Sigmoid colon (tissue), 7 donors: ENCODE measurements around the gene PRELID2. TPM values are rescaled to one million over a fixed set of nuclear protein-coding genes. Genes with fewer than 3 reads are reported as not detected.

ENCODE experiments used
- DNase-seq: peaks from one replicate; pipeline ENCODE4 v3.0.0-alpha.2; 2019
- H3K27ac ChIP-seq, 4 donors: fragments of 200-600 bp; sonication (generic); one replicate each; pipeline ENCODE4 v1.5.1; 2016 to 2019; ENCODE audit warnings: mild to moderate bottlenecking in 1 of 4
- H3K27me3 ChIP-seq, 3 donors: fragments of 200-600 bp; sonication (generic); one replicate each; pipeline ENCODE4 v1.5.1; 2019; ENCODE audit warnings: mild to moderate bottlenecking in 1 of 3
- H3K36me3 ChIP-seq, 4 donors: fragments of 200-600 bp; sonication (generic); one replicate each; pipeline ENCODE4 v1.5.1; 2016 to 2019
- H3K4me1 ChIP-seq, 4 donors: fragments of 200-600 bp; sonication (generic); one replicate each; pipeline ENCODE4 v1.5.1; 2017 to 2019
- H3K4me3 ChIP-seq, 4 donors: fragments of 200-600 bp; sonication (generic); one replicate each; pipeline ENCODE4 v1.5.1; 2017 to 2019; ENCODE audit warnings: mild to moderate bottlenecking in 2 of 4, moderate library complexity in 1 of 4
- H3K9me3 ChIP-seq, 4 donors: fragments of 200-600 bp in 3 of 4; sonication (generic) in 3 of 4; one replicate each; pipeline versions ENCODE4 v1.5.1 to v1.6.1; 2013 to 2019
- EP300 ChIP-seq, 4 donors: sonication (generic); formaldehyde crosslinking; IDR thresholded peaks; one replicate each; pipeline ENCODE4 v1.6.1; 2017; ENCODE audit warnings: antibody characterized with exemption in 4 of 4
- POLR2A ChIP-seq, 2 donors: fragments of 450-650 bp; IDR thresholded peaks; one replicate each; pipeline ENCODE4 v1.6.1; 2016; ENCODE audit warnings: antibody characterized with exemption in 2 of 2, mild to moderate bottlenecking in 2 of 2, moderate library complexity in 2 of 2
- POLR2AphosphoS5 ChIP-seq, 4 donors: sonication (generic); formaldehyde crosslinking; IDR thresholded peaks; one replicate each; pipeline ENCODE4 v1.6.1; 2017; ENCODE audit warnings: antibody characterized with exemption in 4 of 4
- whole genome bisulfite sequencing, 2 donors: extraction: QIAGEN DNeasy Blood & Tissue Kit; methylation state at CpG; one replicate each; pipeline ENCODE4 v1.1.7; 2013; 5-methylcytosine and 5-hydroxymethylcytosine counted together
- intact Hi-C: fragments of 100-400 bp; cut with DNase I; formaldehyde crosslinking; loops from one replicate; pipeline ENCODE4 v1.15.1; 2023
- polyA plus RNA-seq, 3 donors: library from polyadenylated mRNA; stranded (reverse); fragments of 200-250 nt; gene quantifications; one replicate each; pipeline ENCODE4 v1.2.3, GENCODE V29; 2013
- total RNA-seq, 4 donors: library from RNA; depleted of rRNA; stranded (reverse); fragments of >200 nt; gene quantifications; one replicate each; pipeline ENCODE4 v1.1.0, GENCODE V29; 2016
- TF ChIP-seq, protein P1 (sequence below), 4 experiments: fragments of 450-650 bp in 3 of 4; fragments of 200-600 bp in 1 of 4; IDR thresholded peaks; one replicate each; pipeline ENCODE4 v1.5.1; 2016 to 2019; ENCODE audit warnings: antibody characterized with exemption in 4 of 4, mild to moderate bottlenecking in 3 of 4, moderate library complexity in 2 of 4
- donor health status: healthy with polysubstance abuse.
- donor health status: Bipolar disorder and iron deficiency.
- donor health status: healthy.

Gene PRELID2
- total and polyA plus RNA-seq, 7 donors = 7.1 to 62.5 (median 19.9) TPM

DNA sequence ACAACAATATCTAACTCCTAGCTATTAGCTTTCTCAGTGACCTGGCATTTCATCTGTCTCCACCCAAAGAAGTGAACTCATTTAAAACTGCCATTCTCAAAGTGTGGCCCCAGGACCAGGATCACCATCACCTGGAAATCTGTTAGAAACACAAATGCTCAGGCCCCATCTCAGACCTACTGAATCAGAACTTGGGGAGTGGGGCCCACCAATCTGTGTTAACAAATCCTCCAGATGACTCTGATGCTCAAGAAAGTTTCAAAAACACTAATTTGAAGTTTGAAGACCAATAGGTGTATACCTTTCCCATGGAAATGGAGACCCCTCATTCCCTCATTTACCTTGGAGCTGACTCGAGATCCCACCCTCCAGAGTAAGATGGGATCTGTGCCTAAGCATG lies 72.3 kb downstream of the PRELID2 start:
- Histone ChIP-seq H3K4me1 (no peaks in the 10 kb centered on the region), H3K36me3 (peaks cover 0 to 8% (median 0%) of the 10 kb centered on the region in 4 donors), H3K27ac (no peak overlapping the region), H3K9me3 (no peaks in the 10 kb centered on the region), H3K27me3 (no peaks in the 10 kb centered on the region), H3K4me3 (no peak overlapping the region)
- intact Hi-C loops = no loop called here
- DNase-seq = no peak
- no peak for TF ChIP-seq POLR2A (IDR thresholded peaks at IDR 0.05)
- TF ChIP-seq, protein P1, sequence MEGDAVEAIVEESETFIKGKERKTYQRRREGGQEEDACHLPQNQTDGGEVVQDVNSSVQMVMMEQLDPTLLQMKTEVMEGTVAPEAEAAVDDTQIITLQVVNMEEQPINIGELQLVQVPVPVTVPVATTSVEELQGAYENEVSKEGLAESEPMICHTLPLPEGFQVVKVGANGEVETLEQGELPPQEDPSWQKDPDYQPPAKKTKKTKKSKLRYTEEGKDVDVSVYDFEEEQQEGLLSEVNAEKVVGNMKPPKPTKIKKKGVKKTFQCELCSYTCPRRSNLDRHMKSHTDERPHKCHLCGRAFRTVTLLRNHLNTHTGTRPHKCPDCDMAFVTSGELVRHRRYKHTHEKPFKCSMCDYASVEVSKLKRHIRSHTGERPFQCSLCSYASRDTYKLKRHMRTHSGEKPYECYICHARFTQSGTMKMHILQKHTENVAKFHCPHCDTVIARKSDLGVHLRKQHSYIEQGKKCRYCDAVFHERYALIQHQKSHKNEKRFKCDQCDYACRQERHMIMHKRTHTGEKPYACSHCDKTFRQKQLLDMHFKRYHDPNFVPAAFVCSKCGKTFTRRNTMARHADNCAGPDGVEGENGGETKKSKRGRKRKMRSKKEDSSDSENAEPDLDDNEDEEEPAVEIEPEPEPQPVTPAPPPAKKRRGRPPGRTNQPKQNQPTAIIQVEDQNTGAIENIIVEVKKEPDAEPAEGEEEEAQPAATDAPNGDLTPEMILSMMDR (IDR thresholded peaks at IDR 0.05) = no peak
- TF ChIP-seq EP300 (IDR thresholded peaks at IDR 0.05) = no peak
- no peak for TF ChIP-seq POLR2AphosphoS5 (IDR thresholded peaks at IDR 0.05)
- 87 to 88% methylated on average over 1 of the region's 1 CpG for WGBS, 2 donors

DNA sequence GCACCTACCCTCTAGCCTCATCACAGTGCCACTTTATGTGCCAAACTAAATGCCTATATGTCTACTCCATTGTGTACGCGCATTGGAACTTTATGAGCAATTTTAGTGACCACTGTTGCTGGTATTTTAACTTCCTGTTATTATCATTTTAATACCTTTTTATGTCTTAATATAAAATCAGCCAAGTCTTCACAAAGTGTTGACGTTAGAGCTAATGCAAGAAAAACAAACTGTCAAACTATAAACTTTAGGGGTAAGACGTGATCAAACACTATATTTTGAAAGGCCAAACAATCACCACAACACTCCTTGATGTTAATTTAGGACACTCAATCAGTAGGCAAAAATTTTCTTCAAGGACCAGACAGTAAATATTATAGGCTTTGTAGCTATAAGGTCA lies 73.9 kb downstream of the PRELID2 start:
- H3K27me3 ChIP-seq = no peaks in the 10 kb centered on the region
- no peak for DNase-seq
- no peaks in the 10 kb centered on the region for H3K9me3 ChIP-seq
- TF ChIP-seq, protein P1 (IDR thresholded peaks at IDR 0.05) = no peak
- TF ChIP-seq POLR2AphosphoS5 (IDR thresholded peaks at IDR 0.05) = no peak
- TF ChIP-seq EP300 (IDR thresholded peaks at IDR 0.05) = no peak
- no peak for TF ChIP-seq POLR2A (IDR thresholded peaks at IDR 0.05)
- H3K27ac ChIP-seq = no peak overlapping the region
- H3K4me1 ChIP-seq = no peaks in the 10 kb centered on the region
- H3K4me3 ChIP-seq = no peak overlapping the region
- intact Hi-C loops = no loop called here
- 69 to 74% methylated on average over 4 of the region's 4 CpGs for WGBS, 2 donors
- H3K36me3 ChIP-seq = peaks cover 0 to 8% (median 0%) of the 10 kb centered on the region in 4 donors

DNA sequence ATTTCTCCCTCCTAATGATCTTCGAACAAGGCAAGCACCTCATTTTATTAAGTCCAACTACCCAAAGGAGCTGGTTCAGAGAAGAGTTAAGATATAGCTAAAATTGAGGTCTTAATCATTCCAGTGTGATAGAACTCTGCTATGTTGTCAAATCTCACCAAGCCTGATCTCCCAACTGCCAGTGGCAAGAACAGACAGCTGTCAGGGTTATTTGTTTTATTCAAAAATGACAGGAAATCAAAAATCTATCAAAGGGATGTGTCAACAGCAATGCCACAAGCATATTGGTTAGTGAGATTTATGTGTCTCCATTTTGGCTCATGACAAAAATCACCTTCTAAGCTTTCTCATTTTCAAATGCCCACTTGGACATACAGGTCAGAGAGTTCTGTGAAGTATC lies 74.5 kb downstream of the PRELID2 start:
- TF ChIP-seq EP300 (IDR thresholded peaks at IDR 0.05) (no peak), POLR2A (IDR thresholded peaks at IDR 0.05) (no peak), POLR2AphosphoS5 (IDR thresholded peaks at IDR 0.05) (no peak)
- TF ChIP-seq, protein P1 (IDR thresholded peaks at IDR 0.05) = no peak
- WGBS, 2 donors = 87 to 91% methylated on average over 1 of the region's 1 CpG
- no peak overlapping the region for H3K4me3 ChIP-seq
- no peaks in the 10 kb centered on the region for H3K9me3 ChIP-seq
- H3K27ac ChIP-seq = no peak overlapping the region
- H3K36me3 ChIP-seq = peaks cover 0 to 8% (median 0%) of the 10 kb centered on the region in 4 donors
- no peaks in the 10 kb centered on the region for H3K4me1 ChIP-seq
- no peak for DNase-seq
- intact Hi-C loops = no loop called here
- H3K27me3 ChIP-seq = no peaks in the 10 kb centered on the region

DNA sequence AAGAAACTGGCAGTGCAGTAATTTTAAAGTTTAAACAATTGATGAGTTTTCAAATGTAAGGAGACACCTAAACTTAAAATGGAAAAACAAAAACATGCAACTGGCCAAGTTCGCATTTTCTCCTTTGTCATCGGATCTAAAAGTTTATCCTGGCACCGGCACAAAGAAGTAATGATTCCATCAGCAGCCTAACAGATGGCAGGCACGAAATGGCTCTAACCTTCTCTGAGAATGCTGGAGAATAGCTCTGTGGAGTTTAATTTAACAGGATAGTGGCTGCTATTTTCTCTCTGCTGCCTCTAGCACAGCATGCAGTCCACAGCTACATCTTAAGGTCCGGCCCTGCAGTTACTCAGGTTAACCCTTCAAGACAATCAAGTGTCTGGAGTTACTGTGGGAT lies 82.2 kb downstream of the PRELID2 start:
- Histone ChIP-seq H3K9me3 (no peaks in the 10 kb centered on the region), H3K36me3 (no peaks in the 10 kb centered on the region), H3K27ac (no peak overlapping the region), H3K4me3 (no peak overlapping the region), H3K4me1 (no peaks in the 10 kb centered on the region), H3K27me3 (no peaks in the 10 kb centered on the region)
- 74 to 76% methylated on average over 5 of the region's 5 CpGs for WGBS, 2 donors
- intact Hi-C loops = no loop called here
- DNase-seq = no peak
- no peak for TF ChIP-seq POLR2AphosphoS5 (IDR thresholded peaks at IDR 0.05)
- TF ChIP-seq, protein P1 (IDR thresholded peaks at IDR 0.05) = no peak
- TF ChIP-seq POLR2A (IDR thresholded peaks at IDR 0.05) = no peak
- TF ChIP-seq EP300 (IDR thresholded peaks at IDR 0.05) = no peak

DNA sequence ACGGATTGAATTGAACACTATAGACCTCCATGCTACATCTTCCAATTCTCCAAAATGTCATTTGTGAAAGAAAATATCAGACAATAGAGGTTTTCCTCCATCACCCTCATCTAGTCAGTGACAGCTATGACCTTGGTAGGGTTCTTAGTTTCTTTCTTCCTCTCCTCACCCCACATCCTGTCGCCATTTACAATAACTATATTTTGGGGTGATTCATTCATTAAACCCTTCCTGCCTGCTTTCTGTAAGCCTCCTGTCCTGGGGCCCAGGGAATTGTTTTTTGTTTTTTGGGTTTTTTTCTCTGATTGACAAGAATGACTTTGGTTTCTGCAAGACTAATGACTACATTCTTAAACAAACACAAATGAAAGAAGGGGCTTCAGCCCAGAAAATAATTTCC lies 82.6 kb downstream of the PRELID2 start:
- Histone ChIP-seq H3K9me3 (no peaks in the 10 kb centered on the region), H3K36me3 (no peaks in the 10 kb centered on the region), H3K27ac (no peak overlapping the region), H3K4me1 (no peaks in the 10 kb centered on the region), H3K27me3 (no peaks in the 10 kb centered on the region), H3K4me3 (no peak overlapping the region)
- intact Hi-C loops = no loop called here
- WGBS, 2 donors = 94 to 95% methylated on average over 2 of the region's 2 CpGs
- TF ChIP-seq POLR2A (IDR thresholded peaks at IDR 0.05) (no peak), EP300 (IDR thresholded peaks at IDR 0.05) (no peak), POLR2AphosphoS5 (IDR thresholded peaks at IDR 0.05) (no peak)
- TF ChIP-seq, protein P1 (IDR thresholded peaks at IDR 0.05) = no peak
- DNase-seq = no peak
